Tibial nerve (tissue), 4 donors: ENCODE results near the gene CAMTA1. TPM values are rescaled to one million over a fixed set of nuclear protein-coding genes. Genes with fewer than 3 reads are reported as not detected.

Source experiments
- DNase-seq, 2 donors: peaks; one replicate each; pipeline ENCODE4 v3.0.0-alpha.2; 2019; ENCODE audit warnings: low spot score in 2 of 2
- H3K27ac ChIP-seq, 4 donors: fragments of 200-600 bp; sonication (generic) in 3 of 4; one replicate each; pipeline ENCODE4 v1.5.1; 2017 to 2019; ENCODE audit warnings: mild to moderate bottlenecking in 1 of 4
- H3K27me3 ChIP-seq, 2 donors: fragments of 200-600 bp; sonication (generic) in 1 of 2; one replicate each; pipeline versions ENCODE4 v1.5.1 to v1.6.0; 2017 to 2019
- H3K36me3 ChIP-seq, 3 donors: fragments of 200-600 bp; sonication (generic); one replicate each; pipeline ENCODE4 v1.5.1; 2018 to 2019
- H3K4me1 ChIP-seq, 4 donors: fragments of 200-600 bp; sonication (generic) in 3 of 4; one replicate each; pipeline ENCODE4 v1.5.1; 2017 to 2019
- H3K4me3 ChIP-seq, 4 donors: fragments of 200-600 bp; sonication (generic) in 3 of 4; one replicate each; pipeline ENCODE4 v1.5.1; 2017 to 2019; ENCODE audit warnings: mild to moderate bottlenecking in 1 of 4, moderate library complexity in 1 of 4
- H3K9me3 ChIP-seq, 4 donors: fragments of 200-600 bp; sonication (generic) in 3 of 4; one replicate each; pipeline ENCODE4 v1.5.1; 2017 to 2019
- EP300 ChIP-seq, 2 donors: sonication (generic); formaldehyde crosslinking; IDR thresholded peaks; one replicate each; pipeline ENCODE4 v1.6.1; 2017; ENCODE audit warnings: antibody characterized with exemption in 2 of 2, mild to moderate bottlenecking in 1 of 2
- POLR2A ChIP-seq, 2 donors: fragments of 450-650 bp; IDR thresholded peaks; one replicate each; pipeline ENCODE4 v1.6.1; 2017; ENCODE audit warnings: antibody characterized with exemption in 2 of 2, mild to moderate bottlenecking in 2 of 2, moderate library complexity in 2 of 2
- WGBS, 2 donors: methylation state at CpG; one replicate each; pipeline ENCODE4 v1.1.5; 2018; 5-methylcytosine and 5-hydroxymethylcytosine counted together
- total RNA-seq, 4 donors: library from RNA; depleted of rRNA; stranded (reverse); fragments of >200 nt; gene quantifications; one replicate each; pipeline ENCODE4 v1.1.0, GENCODE V29; 2016
- TF ChIP-seq, protein P1 (sequence below), 5 experiments: fragments of 200-600 bp in 3 of 5; fragments of 450-650 bp in 2 of 5; sonication (generic) in 3 of 5; IDR thresholded peaks; one replicate each; pipeline ENCODE4 v1.5.1; 2016 to 2019; ENCODE audit warnings: antibody characterized with exemption in 5 of 5, mild to moderate bottlenecking in 3 of 5, moderate library complexity in 2 of 5

Gene CAMTA1
- total RNA-seq, 4 donors from 2014 or later: 41.8 to 104 (median 87.2) TPM

DNA sequence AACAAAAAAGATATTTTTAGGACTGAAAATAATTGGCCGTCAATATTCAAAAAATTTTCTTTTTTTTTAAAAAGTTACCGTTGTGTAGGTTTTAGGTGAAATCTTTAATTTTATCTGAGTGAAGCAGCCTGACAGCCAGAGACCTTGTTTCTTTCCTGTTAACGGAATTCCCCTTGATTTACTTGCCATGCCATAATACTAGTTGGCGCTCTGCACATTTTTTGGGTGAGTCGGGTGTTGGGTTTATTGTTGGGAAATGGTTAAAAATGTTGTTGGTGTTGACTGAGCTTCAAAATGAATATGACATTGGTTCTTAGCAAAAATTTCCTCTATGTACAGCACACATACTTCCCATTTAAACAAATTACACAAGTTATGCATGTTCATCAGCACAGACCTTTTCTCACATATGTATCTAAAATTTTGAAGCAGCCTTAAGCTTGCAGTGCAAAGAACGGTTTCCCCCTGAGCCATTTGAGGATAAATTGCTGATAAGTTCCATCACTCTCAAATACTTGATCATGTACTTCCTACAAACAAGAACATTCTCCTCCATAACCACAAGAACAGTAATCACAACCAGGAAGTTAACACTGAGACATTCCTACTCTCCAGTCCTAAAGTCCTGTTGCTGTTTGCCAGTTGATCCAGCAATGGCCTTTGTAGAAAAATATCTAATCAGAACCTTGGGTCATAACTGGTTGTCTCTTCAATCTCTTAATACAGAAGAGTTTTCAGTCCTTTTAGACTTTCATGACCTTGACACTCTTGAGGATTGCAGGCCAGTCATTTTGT lies 34.2 kb downstream of the CAMTA1 start:
- Histone ChIP-seq H3K27ac (no peak overlapping the region), H3K4me3 (no peak overlapping the region), H3K4me1 (peaks cover 0 to 50% (median 4%) of the 10 kb centered on the region in 4 donors), H3K9me3 (no peaks in the 10 kb centered on the region), H3K36me3 (no peaks in the 10 kb centered on the region), H3K27me3 (no peaks in the 10 kb centered on the region)
- 82 to 87% methylated on average over 6 of the region's 6 CpGs for WGBS, 2 donors
- no peak for DNase-seq
- TF ChIP-seq EP300 (IDR thresholded peaks at IDR 0.05): no peak
- no peak for TF ChIP-seq POLR2A (IDR thresholded peaks at IDR 0.05)
- TF ChIP-seq, protein P1, sequence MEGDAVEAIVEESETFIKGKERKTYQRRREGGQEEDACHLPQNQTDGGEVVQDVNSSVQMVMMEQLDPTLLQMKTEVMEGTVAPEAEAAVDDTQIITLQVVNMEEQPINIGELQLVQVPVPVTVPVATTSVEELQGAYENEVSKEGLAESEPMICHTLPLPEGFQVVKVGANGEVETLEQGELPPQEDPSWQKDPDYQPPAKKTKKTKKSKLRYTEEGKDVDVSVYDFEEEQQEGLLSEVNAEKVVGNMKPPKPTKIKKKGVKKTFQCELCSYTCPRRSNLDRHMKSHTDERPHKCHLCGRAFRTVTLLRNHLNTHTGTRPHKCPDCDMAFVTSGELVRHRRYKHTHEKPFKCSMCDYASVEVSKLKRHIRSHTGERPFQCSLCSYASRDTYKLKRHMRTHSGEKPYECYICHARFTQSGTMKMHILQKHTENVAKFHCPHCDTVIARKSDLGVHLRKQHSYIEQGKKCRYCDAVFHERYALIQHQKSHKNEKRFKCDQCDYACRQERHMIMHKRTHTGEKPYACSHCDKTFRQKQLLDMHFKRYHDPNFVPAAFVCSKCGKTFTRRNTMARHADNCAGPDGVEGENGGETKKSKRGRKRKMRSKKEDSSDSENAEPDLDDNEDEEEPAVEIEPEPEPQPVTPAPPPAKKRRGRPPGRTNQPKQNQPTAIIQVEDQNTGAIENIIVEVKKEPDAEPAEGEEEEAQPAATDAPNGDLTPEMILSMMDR (IDR thresholded peaks at IDR 0.05): no peak

DNA sequence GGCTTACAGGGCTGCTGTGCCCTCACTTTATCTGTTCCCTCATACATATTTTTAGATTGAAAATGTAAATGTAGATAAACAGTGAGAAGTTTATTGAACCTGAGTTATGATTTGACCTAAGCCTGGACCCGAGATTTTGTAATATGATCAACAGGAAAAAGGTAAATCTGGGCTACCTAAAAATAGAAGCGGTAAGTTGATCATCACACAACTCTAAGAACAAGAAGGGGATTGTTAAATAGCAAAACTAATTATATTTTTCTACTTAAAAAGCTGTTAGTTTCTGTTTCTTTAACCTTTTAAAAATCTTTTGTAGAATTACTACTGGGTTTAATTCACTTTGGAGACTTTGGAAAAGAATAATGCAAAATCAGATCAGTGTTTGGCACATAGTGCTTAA lies 35.6 kb downstream of the CAMTA1 start:
- TF ChIP-seq, protein P1 (IDR thresholded peaks at IDR 0.05): no peak
- no peak for TF ChIP-seq EP300 (IDR thresholded peaks at IDR 0.05)
- no peak for TF ChIP-seq POLR2A (IDR thresholded peaks at IDR 0.05)
- peak overlapping the region in 1 of 4 donors; percentile 23 for H3K27ac ChIP-seq
- H3K4me1 ChIP-seq: peaks cover 0 to 56% (median 4%) of the 10 kb centered on the region in 4 donors
- no peaks in the 10 kb centered on the region for H3K9me3 ChIP-seq
- no peaks in the 10 kb centered on the region for H3K36me3 ChIP-seq
- H3K4me3 ChIP-seq: no peak overlapping the region
- H3K27me3 ChIP-seq: no peaks in the 10 kb centered on the region
- no peak for DNase-seq
- WGBS, 2 donors: 60 to 68% methylated on average over 2 of the region's 2 CpGs

DNA sequence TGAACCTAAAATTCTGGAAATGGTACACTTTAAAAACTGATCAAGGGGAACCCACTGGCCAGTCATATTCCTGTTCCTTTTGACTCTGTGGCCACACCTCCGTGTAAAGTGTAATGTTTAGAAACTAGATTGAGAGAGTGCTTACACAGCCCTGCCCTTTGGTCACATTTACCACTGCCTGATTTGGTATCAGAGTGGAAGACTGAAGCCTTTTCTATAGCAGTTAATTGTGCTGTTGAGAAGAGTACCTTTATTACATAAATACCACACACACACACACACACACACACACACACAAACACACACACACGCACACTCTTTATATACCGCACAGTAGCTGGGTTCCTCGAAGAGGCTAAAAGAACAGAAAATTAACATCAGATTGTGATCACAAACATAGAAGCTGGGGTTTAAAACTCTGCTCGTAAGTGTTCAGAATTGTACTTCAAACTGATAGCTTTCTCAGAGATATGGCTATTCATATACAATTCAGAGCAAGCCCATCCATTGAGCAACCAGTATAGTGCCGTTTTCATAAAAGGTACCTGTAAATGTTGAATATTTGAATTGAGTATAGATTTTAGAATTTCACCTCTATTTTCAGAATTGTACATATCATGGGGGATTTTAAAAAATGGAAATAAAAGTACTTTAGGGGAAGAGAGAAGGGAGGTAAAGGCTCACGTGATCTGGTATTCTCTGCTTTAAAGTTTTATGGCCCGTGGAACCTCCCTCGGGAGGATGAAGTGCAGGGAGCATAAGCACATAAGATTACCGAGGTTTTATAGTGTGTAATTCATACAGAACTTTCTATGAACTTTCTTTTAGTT lies 37.5 kb downstream of the CAMTA1 start:
- Histone ChIP-seq H3K9me3 (no peaks in the 10 kb centered on the region), H3K4me3 (no peak overlapping the region), H3K4me1 (peaks cover 0 to 60% (median 4%) of the 10 kb centered on the region in 4 donors), H3K36me3 (no peaks in the 10 kb centered on the region), H3K27me3 (no peaks in the 10 kb centered on the region), H3K27ac (no peak overlapping the region)
- 68 to 74% methylated on average over 10 of the region's 10 CpGs for WGBS, 2 donors
- TF ChIP-seq, protein P1 (IDR thresholded peaks at IDR 0.05): no peak
- TF ChIP-seq POLR2A (IDR thresholded peaks at IDR 0.05) (no peak), EP300 (IDR thresholded peaks at IDR 0.05) (no peak)
- no peak for DNase-seq

DNA sequence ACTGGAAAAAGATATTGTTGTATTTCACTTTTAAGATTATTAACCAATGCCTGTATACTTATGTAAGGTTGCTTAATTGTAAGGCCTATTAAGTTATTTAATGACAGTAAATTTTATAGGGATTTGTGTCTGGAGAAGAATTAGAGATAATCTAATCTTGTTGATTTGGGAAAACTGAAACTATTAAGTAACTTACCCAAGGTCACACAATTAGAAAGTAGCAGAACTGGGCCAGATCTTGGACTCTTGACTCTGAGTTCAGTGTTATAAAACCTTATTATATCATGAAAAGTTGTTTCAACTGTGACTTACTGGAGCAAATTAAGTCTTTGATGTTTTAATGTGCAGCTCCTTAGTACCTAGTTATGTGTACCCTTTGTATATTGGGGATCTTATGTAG lies 38.5 kb downstream of the CAMTA1 start:
- H3K27me3 ChIP-seq: no peaks in the 10 kb centered on the region
- no peaks in the 10 kb centered on the region for H3K9me3 ChIP-seq
- peaks cover 0 to 58% (median 4%) of the 10 kb centered on the region in 4 donors for H3K4me1 ChIP-seq
- H3K27ac ChIP-seq: no peak overlapping the region
- H3K4me3 ChIP-seq: no peak overlapping the region
- no peak for TF ChIP-seq EP300 (IDR thresholded peaks at IDR 0.05)
- TF ChIP-seq POLR2A (IDR thresholded peaks at IDR 0.05): no peak
- TF ChIP-seq, protein P1 (IDR thresholded peaks at IDR 0.05): no peak
- DNase-seq: no peak
- H3K36me3 ChIP-seq: no peaks in the 10 kb centered on the region
